Gastrocnemius medialis (tissue), 4 donors: ENCODE results near the gene PRKCE. TPM values are rescaled to one million over a fixed set of nuclear protein-coding genes. Genes with fewer than 3 reads are reported as not detected.

Source experiments
- ATAC-seq, 2 donors: fragments of 150-250 bp; one replicate each; pipeline ENCODE4 v1.9.1; 2016
- DNase-seq, 2 donors: peaks; one replicate each; pipeline ENCODE4 v3.0.0-alpha.2; 2019
- H3K27ac ChIP-seq, 4 donors: fragments of 200-600 bp; sonication (generic); 1 replicate in 1 of 4; 2 replicates in 3 of 4; pipeline ENCODE4 v1.5.1; 2016 to 2018; ENCODE audit warnings: mild to moderate bottlenecking in 2 of 4, moderate library complexity in 1 of 4
- H3K27me3 ChIP-seq, 3 donors: fragments of 200-600 bp; sonication (generic) in 2 of 3; 1 replicate in 1 of 3; 2 replicates in 2 of 3; pipeline versions ENCODE4 v1.5.1 to v1.6.0; 2016 to 2019; ENCODE audit warnings: mild to moderate bottlenecking in 1 of 3, moderate library complexity in 1 of 3
- H3K36me3 ChIP-seq, 2 donors: fragments of 200-600 bp; sonication (generic) in 1 of 2; one replicate each; pipeline ENCODE4 v1.5.1; 2017 to 2018
- H3K4me1 ChIP-seq, 2 donors: fragments of 200-600 bp; sonication (generic) in 1 of 2; one replicate each; pipeline ENCODE4 v1.5.1; 2016 to 2017; ENCODE audit warnings: mild to moderate bottlenecking in 2 of 2
- H3K4me3 ChIP-seq, 4 donors: fragments of 200-600 bp; sonication (generic) in 3 of 4; 1 replicate in 1 of 4; 2 replicates in 3 of 4; pipeline ENCODE4 v1.5.1; 2016 to 2019; ENCODE audit warnings: mild to moderate bottlenecking in 2 of 4
- H3K9me3 ChIP-seq, 3 donors: fragments of 200-600 bp; sonication (generic) in 2 of 3; 1 replicate in 1 of 3; 2 replicates in 2 of 3; pipeline ENCODE4 v1.5.1; 2016 to 2019
- CTCF ChIP-seq, 5 experiments: fragments of 450-650 bp in 3 of 5; fragments of 200-600 bp in 2 of 5; sonication (generic) in 2 of 5; IDR thresholded peaks in 4 of 5; conservative IDR thresholded peaks in 1 of 5; 1 replicate in 4 of 5; 2 replicates in 1 of 5; pipeline ENCODE4 v1.5.1; 2016 to 2019; ENCODE audit warnings: antibody characterized with exemption in 5 of 5, mild to moderate bottlenecking in 3 of 5, moderate library complexity in 3 of 5
- POLR2A ChIP-seq, 2 donors: fragments of 450-650 bp; IDR thresholded peaks; one replicate each; pipeline ENCODE4 v1.6.1; 2017; ENCODE audit warnings: antibody characterized with exemption in 2 of 2, mild to moderate bottlenecking in 2 of 2, moderate library complexity in 2 of 2
- in situ Hi-C, 4 donors: fragments of 200-750 bp; cut with MboI; loops; one replicate each; pipeline versions ENCODE4 v1.15.0 to v1.8.0; 2017; ENCODE audit warnings: low sequenced_read_pairs in 4 of 4
- intact Hi-C: fragments of 100-400 bp; cut with DNase I; formaldehyde crosslinking; loops from one replicate; pipeline ENCODE4 v1.15.1; 2023; ENCODE audit warnings: low total_unique reads
- total RNA-seq, 4 donors: library from RNA; depleted of rRNA; stranded (reverse); fragments of >200 nt; gene quantifications; one replicate each; pipeline versions ENCODE4 v1.1.0 to v1.2.3, GENCODE V29; 2016

PRKCE gene
- total RNA-seq, 4 donors from 2014 or later, result 5.8 to 28.9 (median 11.8) TPM

GRCh38 chr2:45826460-45826859, 175.0 kb downstream of the PRKCE start:
- Histone ChIP-seq H3K9me3 (no peaks in the 10 kb centered on the region), H3K4me1 (peaks cover 35 to 39% of the 10 kb centered on the region in 2 donors), H3K36me3 (no peaks in the 10 kb centered on the region), H3K27ac (peak overlapping the region in 1 of 4 donors; percentile 35), H3K4me3 (no peak overlapping the region), H3K27me3 (no peaks in the 10 kb centered on the region)
- intact Hi-C loops, result loop anchor here (5.0 to 10.0 kb wide), 2 partner anchors 56 to 582 kb away; no protein-coding TSS in a partner anchor
- ATAC-seq (no peak), DNase-seq (no peak)
- in situ Hi-C loops, result no loop called here
- no peak for TF ChIP-seq POLR2A (IDR thresholded peaks at IDR 0.05)
- TF ChIP-seq CTCF (IDR thresholded peaks at IDR 0.05 in 4 of 5, conservative IDR thresholded peaks at IDR 0.05 in 1 of 5), result no peak

- Histone ChIP-seq H3K4me1 (peaks cover 29 to 34% of the 10 kb centered on the region in 2 donors), H3K27ac (peak overlapping the region in 2 of 4 donors; percentile 14 to 35), H3K36me3 (no peaks in the 10 kb centered on the region), H3K9me3 (no peaks in the 10 kb centered on the region), H3K27me3 (no peaks in the 10 kb centered on the region), H3K4me3 (no peak overlapping the region)
- intact Hi-C loops (loop anchor here (5.0 to 10.0 kb wide), 2 partner anchors 55 to 582 kb away; no protein-coding TSS in a partner anchor), in situ Hi-C loops (no loop called here)
- TF ChIP-seq CTCF (IDR thresholded peaks at IDR 0.05 in 4 of 5, conservative IDR thresholded peaks at IDR 0.05 in 1 of 5) (no peak), POLR2A (IDR thresholded peaks at IDR 0.05) (no peak)
- DNase-seq (peak; percentile 35 to 88), ATAC-seq (peak; percentile 14 to 57)
These were observed 175.6 kb downstream of the PRKCE start for GRCh38 chr2:45826884-45827635.

GRCh38 chr2:45830322-45830721, 178.8 kb downstream of the PRKCE start:
- H3K4me1 ChIP-seq, result peaks cover 5 to 12% of the 10 kb centered on the region in 2 donors
- no peaks in the 10 kb centered on the region for H3K9me3 ChIP-seq
- intact Hi-C loops, result no loop called here
- H3K27ac ChIP-seq, result no peak overlapping the region
- H3K27me3 ChIP-seq, result no peaks in the 10 kb centered on the region
- ATAC-seq (no peak), DNase-seq (no peak)
- H3K4me3 ChIP-seq, result no peak overlapping the region
- in situ Hi-C loops, result no loop called here
- H3K36me3 ChIP-seq, result no peaks in the 10 kb centered on the region
- TF ChIP-seq POLR2A (IDR thresholded peaks at IDR 0.05) (no peak), CTCF (IDR thresholded peaks at IDR 0.05 in 4 of 5, conservative IDR thresholded peaks at IDR 0.05 in 1 of 5) (no peak)

GRCh38 chr2:45833301-45833967, 182.0 kb downstream of the PRKCE start:
- ATAC-seq (no peak), DNase-seq (no peak)
- intact Hi-C loops (no loop called here), in situ Hi-C loops (no loop called here)
- no peaks in the 10 kb centered on the region for H3K36me3 ChIP-seq
- no peak overlapping the region for H3K27ac ChIP-seq
- H3K4me3 ChIP-seq, result no peak overlapping the region
- H3K4me1 ChIP-seq, result no peaks in the 10 kb centered on the region
- no peaks in the 10 kb centered on the region for H3K9me3 ChIP-seq
- no peaks in the 10 kb centered on the region for H3K27me3 ChIP-seq
- TF ChIP-seq POLR2A (IDR thresholded peaks at IDR 0.05) (no peak), CTCF (IDR thresholded peaks at IDR 0.05 in 4 of 5, conservative IDR thresholded peaks at IDR 0.05 in 1 of 5) (no peak)
